ENCODE measurements around the gene RPS6KA5.

RPS6KA5 gene

GRCh38 chr14:90853116-90853515 is 207.3 kb downstream of the RPS6KA5 start:
- no peak overlapping the region for H3K27ac ChIP-seq (ENCODE audit: low read depth, low read length)
- no peaks in the 10 kb centered on the region for H3K79me2 ChIP-seq (ENCODE audit: control insufficient read depth, low read length)
- no peaks in the 10 kb centered on the region for H3K27me3 ChIP-seq (ENCODE audit: control insufficient read depth, low read length)
- H3K9me3 ChIP-seq (ENCODE audit: control insufficient read depth, insufficient read depth, low read length), result no peaks in the 10 kb centered on the region
- TF ChIP-seq CTCF (IDR thresholded peaks at IDR 0.05; ENCODE audit: low read depth, low read length, poor library complexity, severe bottlenecking) (no peak), EZH2phosphoT487 (IDR thresholded peaks at IDR 0.05; ENCODE audit: borderline replicate concordance, low read length) (no peak)
- no peak overlapping the region for H3K4me3 ChIP-seq (ENCODE audit: low read length)
- no peak overlapping the region for H3K4me2 ChIP-seq (ENCODE audit: low read length)
- no peaks in the 10 kb centered on the region for H3K36me3 ChIP-seq (ENCODE audit: control insufficient read depth, low read length)
- no peaks in the 10 kb centered on the region for H4K20me1 ChIP-seq (ENCODE audit: control insufficient read depth, insufficient read depth, low read depth, low read length)
- no peaks in the 10 kb centered on the region for H3K4me1 ChIP-seq (ENCODE audit: control insufficient read depth, low read length)
- H3K9me2 ChIP-seq (replicated peaks; ENCODE audit: control insufficient read depth, low read length), result no peaks in the 10 kb centered on the region
- no peaks in the 10 kb centered on the region for H3F3A ChIP-seq (ENCODE audit: control insufficient read depth, insufficient read depth)

- no peak overlapping the region for H3K4me3 ChIP-seq (ENCODE audit: low read length)
- no peaks in the 10 kb centered on the region for H3K9me3 ChIP-seq (ENCODE audit: control insufficient read depth, insufficient read depth, low read length)
- H3K79me2 ChIP-seq (ENCODE audit: control insufficient read depth, low read length), result no peaks in the 10 kb centered on the region
- no peaks in the 10 kb centered on the region for H3K9me2 ChIP-seq (replicated peaks; ENCODE audit: control insufficient read depth, low read length)
- H3K27ac ChIP-seq (ENCODE audit: low read depth, low read length), result no peak overlapping the region
- H3K4me1 ChIP-seq (ENCODE audit: control insufficient read depth, low read length), result no peaks in the 10 kb centered on the region
- H4K20me1 ChIP-seq (ENCODE audit: control insufficient read depth, insufficient read depth, low read depth, low read length), result no peaks in the 10 kb centered on the region
- H3K36me3 ChIP-seq (ENCODE audit: control insufficient read depth, low read length), result no peaks in the 10 kb centered on the region
- no peak for TF ChIP-seq CTCF (IDR thresholded peaks at IDR 0.05; ENCODE audit: low read depth, low read length, poor library complexity, severe bottlenecking)
- no peak for TF ChIP-seq EZH2phosphoT487 (IDR thresholded peaks at IDR 0.05; ENCODE audit: borderline replicate concordance, low read length)
- no peaks in the 10 kb centered on the region for H3K27me3 ChIP-seq (ENCODE audit: control insufficient read depth, low read length)
- no peak overlapping the region for H3K4me2 ChIP-seq (ENCODE audit: low read length)
- H3F3A ChIP-seq (ENCODE audit: control insufficient read depth, insufficient read depth), result no peaks in the 10 kb centered on the region
Observed at GRCh38 chr14:90851327-90852036, 209.0 kb downstream of the RPS6KA5 start.

GRCh38 chr14:90850487-90850886 is 210.0 kb downstream of the RPS6KA5 start:
- no peak overlapping the region for H3K27ac ChIP-seq (ENCODE audit: low read depth, low read length)
- TF ChIP-seq EZH2phosphoT487 (IDR thresholded peaks at IDR 0.05; ENCODE audit: borderline replicate concordance, low read length), result no peak
- no peak for TF ChIP-seq CTCF (IDR thresholded peaks at IDR 0.05; ENCODE audit: low read depth, low read length, poor library complexity, severe bottlenecking)
- H3K27me3 ChIP-seq (ENCODE audit: control insufficient read depth, low read length), result no peaks in the 10 kb centered on the region
- H3K4me3 ChIP-seq (ENCODE audit: low read length), result no peak overlapping the region
- H3K36me3 ChIP-seq (ENCODE audit: control insufficient read depth, low read length), result no peaks in the 10 kb centered on the region
- no peak overlapping the region for H3K4me2 ChIP-seq (ENCODE audit: low read length)
- H3K9me3 ChIP-seq (ENCODE audit: control insufficient read depth, insufficient read depth, low read length), result no peaks in the 10 kb centered on the region
- H3K9me2 ChIP-seq (replicated peaks; ENCODE audit: control insufficient read depth, low read length), result no peaks in the 10 kb centered on the region
- no peaks in the 10 kb centered on the region for H4K20me1 ChIP-seq (ENCODE audit: control insufficient read depth, insufficient read depth, low read depth, low read length)
- no peaks in the 10 kb centered on the region for H3K79me2 ChIP-seq (ENCODE audit: control insufficient read depth, low read length)
- H3F3A ChIP-seq (ENCODE audit: control insufficient read depth, insufficient read depth), result no peaks in the 10 kb centered on the region
- no peaks in the 10 kb centered on the region for H3K4me1 ChIP-seq (ENCODE audit: control insufficient read depth, low read length)

All from DOHH2 (cell line).